ENCODE data around the gene HOXB2.
A peak's percentile ranks its signal among the peaks of the same experiment; 100 is the strongest.

Gene HOXB2

DNA sequence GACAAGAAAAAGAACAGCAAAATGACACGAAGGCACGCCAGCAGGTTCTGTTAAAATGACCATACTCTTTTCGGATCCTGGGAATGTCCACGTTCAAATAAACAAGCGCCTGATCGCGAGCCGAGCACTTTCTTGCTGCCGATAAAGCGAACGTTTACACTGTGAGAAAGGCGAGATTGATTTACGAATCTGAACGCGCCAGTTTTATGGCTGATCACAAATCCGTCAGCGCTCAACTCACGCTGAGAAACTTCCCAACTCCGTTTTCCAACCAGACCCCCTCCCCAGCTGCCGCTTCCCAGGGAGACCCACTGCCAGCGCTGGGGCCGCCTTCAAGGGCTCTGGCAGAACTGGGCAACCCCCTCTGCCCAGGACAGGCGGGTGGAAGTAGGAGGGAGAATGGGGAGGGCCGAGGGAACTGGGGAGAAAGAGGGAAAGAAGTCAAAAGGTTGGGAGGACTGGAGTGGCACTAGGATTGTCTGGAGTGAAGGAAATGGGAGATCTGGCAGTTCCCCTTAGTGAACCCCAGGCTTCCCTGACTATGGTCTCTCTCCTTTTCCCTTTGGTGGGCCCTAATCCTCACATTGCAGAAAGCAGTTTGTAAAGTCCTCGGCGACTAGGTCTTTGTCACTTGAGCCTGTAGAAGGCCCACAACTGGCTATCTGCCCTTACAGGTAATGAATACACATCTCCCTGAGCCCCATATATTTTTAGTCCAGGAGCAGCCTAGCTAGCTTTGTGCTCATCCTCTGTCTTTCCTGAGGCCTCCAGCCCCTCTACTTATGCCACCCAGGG is 26.3 kb upstream of the HOXB2 start:
- peaks cover 33% of the 10 kb centered on the region for H3K4me1 ChIP-seq (ENCODE audit: control insufficient read depth, insufficient read depth, low read length, poor library complexity, severe bottlenecking)
- peak overlapping the region; percentile 15 for H3K4me3 ChIP-seq (ENCODE audit: extremely low read depth, insufficient read depth, low read length, poor library complexity, severe bottlenecking)
- peak overlapping the region; percentile 90 for H3K27ac ChIP-seq (ENCODE audit: low read depth, low read length, severe bottlenecking)
- no peaks in the 10 kb centered on the region for H3K9me3 ChIP-seq (ENCODE audit: control insufficient read depth, low read length)
- WGBS, 2 experiments (ENCODE audit: insufficient coverage in 2 of 2): 6% methylated on average over 23 to 24 of the region's 26 CpGs
- no peaks in the 10 kb centered on the region for H3K36me3 ChIP-seq (ENCODE audit: control insufficient read depth, insufficient read depth, low read length)

DNA sequence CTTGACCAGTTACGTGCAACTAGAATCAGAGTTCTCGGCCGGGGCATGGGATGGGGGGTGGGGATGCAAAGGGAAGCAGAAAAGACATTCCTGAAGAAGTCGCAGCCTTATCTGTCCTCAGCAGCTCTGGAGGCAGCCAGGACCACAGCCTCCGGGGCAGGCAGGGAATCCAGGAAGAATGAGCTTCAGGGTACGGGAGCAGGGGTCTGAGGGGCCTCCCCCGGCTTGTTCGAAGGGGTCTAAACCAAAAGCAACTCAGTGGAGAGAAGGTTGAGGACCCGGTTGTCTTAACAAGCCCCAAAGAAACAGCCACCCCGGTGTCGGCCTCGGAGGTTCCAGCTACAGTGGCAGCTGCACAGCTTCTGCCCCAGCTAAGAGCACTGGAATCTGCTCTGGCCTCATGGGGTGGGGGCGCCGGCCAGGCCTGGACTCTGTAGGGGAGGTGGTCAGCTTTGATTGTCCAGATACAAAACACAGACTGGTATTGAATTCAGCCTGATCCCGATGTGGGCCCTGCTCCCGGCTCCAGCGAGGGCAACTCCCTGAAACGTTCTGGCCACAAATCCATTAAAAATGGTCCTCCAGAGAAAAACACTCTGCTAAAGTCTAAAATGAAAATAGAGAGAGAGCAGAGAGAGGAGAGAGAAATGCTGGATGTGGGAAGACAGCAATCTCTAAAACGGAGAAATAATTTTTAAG is 25.6 kb upstream of the HOXB2 start:
- Histone ChIP-seq H3K36me3 (ENCODE audit: control insufficient read depth, insufficient read depth, low read length) (no peaks in the 10 kb centered on the region), H3K9me3 (ENCODE audit: control insufficient read depth, low read length) (no peaks in the 10 kb centered on the region), H3K4me3 (ENCODE audit: extremely low read depth, insufficient read depth, low read length, poor library complexity, severe bottlenecking) (peak overlapping the region; percentile 15), H3K27ac (ENCODE audit: low read depth, low read length, severe bottlenecking) (peak overlapping the region; percentile 90), H3K4me1 (ENCODE audit: control insufficient read depth, insufficient read depth, low read length, poor library complexity, severe bottlenecking) (peaks cover 28% of the 10 kb centered on the region)
- WGBS, 2 experiments (ENCODE audit: insufficient coverage in 2 of 2): 2 to 3% methylated on average over 11 to 15 of the region's 19 CpGs

DNA sequence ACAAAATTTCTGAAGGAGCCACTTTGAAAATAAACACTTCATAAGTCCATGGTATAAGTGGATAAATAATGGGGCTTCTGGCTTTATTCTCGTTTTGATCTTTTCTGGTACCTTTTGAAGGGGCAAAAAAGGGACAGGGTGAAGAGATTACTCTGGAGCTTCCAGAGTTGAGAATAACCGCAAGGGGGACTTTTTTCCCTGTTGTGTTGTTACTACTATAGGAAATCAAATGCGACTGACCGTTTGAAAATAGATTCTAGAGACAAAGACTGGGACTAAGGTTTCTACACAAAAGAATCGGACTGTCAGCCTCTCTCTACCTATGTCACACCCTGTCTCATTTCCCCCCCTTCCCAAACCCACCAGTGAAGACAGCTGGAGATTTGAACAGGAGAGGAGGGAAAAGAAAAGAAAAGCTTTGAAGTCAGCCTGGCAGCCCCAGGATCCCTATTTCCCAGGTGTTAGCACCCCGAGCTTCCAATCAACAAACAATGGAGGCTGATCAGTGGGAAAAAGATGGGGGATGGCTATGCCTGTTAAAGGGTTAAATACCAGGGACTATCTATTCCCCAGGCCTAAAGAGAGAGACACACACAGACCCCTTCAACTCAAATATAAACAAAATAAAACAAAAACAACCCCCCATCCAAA is 24.9 kb upstream of the HOXB2 start:
- Histone ChIP-seq H3K4me1 (ENCODE audit: control insufficient read depth, insufficient read depth, low read length, poor library complexity, severe bottlenecking) (peaks cover 33% of the 10 kb centered on the region), H3K36me3 (ENCODE audit: control insufficient read depth, insufficient read depth, low read length) (no peaks in the 10 kb centered on the region), H3K27ac (ENCODE audit: low read depth, low read length, severe bottlenecking) (peak overlapping the region; percentile 90), H3K9me3 (ENCODE audit: control insufficient read depth, low read length) (no peaks in the 10 kb centered on the region), H3K4me3 (ENCODE audit: extremely low read depth, insufficient read depth, low read length, poor library complexity, severe bottlenecking) (no peak overlapping the region)
- WGBS, 2 experiments (ENCODE audit: insufficient coverage in 2 of 2): 0% methylated on average over 1 to 2 of the region's 6 CpGs

DNA sequence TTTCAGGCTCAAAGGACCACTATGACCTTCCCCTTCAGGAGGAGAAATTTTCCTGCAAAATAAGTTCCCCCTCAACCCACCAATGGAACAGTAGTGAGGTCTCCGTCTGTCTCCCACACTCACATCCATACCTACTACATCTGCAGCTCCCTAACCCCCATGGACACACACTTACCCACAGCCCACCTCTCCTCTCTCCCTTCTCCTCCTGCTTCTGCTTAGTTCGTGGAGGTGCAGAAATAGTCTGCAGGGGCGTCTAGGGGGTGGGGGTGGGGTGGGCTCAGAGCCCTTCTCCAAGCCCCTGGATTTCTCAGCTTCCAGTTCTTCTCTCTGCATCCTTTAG is 24.3 kb upstream of the HOXB2 start:
- H3K36me3 ChIP-seq (ENCODE audit: control insufficient read depth, insufficient read depth, low read length): no peaks in the 10 kb centered on the region
- no peaks in the 10 kb centered on the region for H3K9me3 ChIP-seq (ENCODE audit: control insufficient read depth, low read length)
- no peak overlapping the region for H3K27ac ChIP-seq (ENCODE audit: low read depth, low read length, severe bottlenecking)
- peaks cover 37% of the 10 kb centered on the region for H3K4me1 ChIP-seq (ENCODE audit: control insufficient read depth, insufficient read depth, low read length, poor library complexity, severe bottlenecking)
- no peak overlapping the region for H3K4me3 ChIP-seq (ENCODE audit: extremely low read depth, insufficient read depth, low read length, poor library complexity, severe bottlenecking)
- 11 to 20% methylated on average over 1 of the region's 3 CpGs for WGBS, 2 experiments (ENCODE audit: insufficient coverage in 2 of 2)

DNA sequence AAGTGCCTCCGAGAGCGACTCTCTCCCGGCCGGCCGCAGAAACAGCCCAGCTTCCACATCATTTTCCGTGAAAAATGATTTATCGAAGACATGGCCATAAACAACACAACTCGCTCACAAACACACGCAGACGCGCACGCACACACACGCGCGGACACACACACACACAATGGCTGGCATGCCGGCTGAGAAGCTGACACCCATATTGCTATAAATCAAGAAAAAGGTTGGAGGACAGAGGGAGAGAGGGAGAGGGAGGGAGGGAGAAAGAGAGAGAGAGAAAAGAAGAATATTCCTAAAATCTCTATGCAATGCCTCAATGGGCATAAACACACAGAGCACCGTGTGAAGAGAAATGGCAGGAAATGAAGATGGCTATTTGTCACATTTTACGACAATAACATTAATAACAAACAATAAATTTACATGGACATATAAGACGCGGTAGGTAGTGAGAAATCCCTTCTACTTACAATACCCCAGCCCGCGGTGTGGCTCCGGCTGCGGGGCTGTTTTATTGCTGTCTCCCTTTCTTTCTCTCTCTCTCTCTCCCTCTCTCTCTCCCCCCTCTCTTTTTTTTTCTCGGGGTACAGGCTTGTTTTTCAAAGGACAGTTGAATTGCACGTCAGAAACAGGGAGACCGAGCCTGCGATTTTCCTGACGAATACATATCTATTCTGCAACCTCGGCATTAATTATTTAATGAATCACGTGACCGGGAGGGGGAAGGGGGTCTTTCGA is 23.8 kb upstream of the HOXB2 start:
- no peak overlapping the region for H3K27ac ChIP-seq (ENCODE audit: low read depth, low read length, severe bottlenecking)
- H3K36me3 ChIP-seq (ENCODE audit: control insufficient read depth, insufficient read depth, low read length): no peaks in the 10 kb centered on the region
- no peak overlapping the region for H3K4me3 ChIP-seq (ENCODE audit: extremely low read depth, insufficient read depth, low read length, poor library complexity, severe bottlenecking)
- H3K4me1 ChIP-seq (ENCODE audit: control insufficient read depth, insufficient read depth, low read length, poor library complexity, severe bottlenecking): peaks cover 32% of the 10 kb centered on the region
- H3K9me3 ChIP-seq (ENCODE audit: control insufficient read depth, low read length): no peaks in the 10 kb centered on the region
- WGBS, 2 experiments (ENCODE audit: insufficient coverage in 2 of 2): 0 to 5% methylated on average over 8 to 11 of the region's 33 CpGs

DNA sequence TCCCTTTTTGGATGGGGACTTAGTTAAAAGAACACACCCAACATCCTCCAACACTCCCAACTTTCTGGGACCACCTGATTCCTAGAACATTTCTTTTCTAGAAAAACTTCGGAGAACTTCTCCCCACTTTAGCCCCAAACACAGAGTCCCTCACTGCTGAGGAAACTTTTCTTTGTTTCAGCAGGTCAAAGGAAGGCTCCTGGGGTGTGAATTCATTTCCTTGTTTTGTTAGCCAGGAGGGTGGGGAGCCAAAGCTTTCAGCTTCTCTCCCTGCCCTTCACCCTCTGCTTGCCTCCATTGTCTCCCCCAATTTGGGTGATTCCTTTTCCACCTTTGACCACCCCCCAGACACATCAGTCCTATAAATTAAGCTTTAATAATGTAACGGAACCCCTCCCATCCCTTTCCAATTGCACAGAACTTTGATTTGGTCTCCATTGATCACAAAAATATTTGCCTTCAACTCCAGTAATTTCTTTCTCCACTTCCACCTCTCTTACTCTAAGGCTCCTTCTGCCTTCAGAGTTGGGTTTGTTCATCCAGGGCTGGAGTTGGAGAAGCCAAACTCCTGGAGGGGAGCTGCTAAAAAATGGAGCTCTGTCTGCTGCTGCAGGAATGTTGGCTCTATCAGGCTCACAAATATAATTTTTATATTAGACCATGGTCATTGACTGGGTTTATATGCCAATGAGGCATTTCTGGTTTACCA is 22.9 kb upstream of the HOXB2 start:
- WGBS, 2 experiments (ENCODE audit: insufficient coverage in 2 of 2): 14 to 15% methylated on average over 2 of the region's 2 CpGs
- H3K36me3 ChIP-seq (ENCODE audit: control insufficient read depth, insufficient read depth, low read length): no peaks in the 10 kb centered on the region
- no peak overlapping the region for H3K4me3 ChIP-seq (ENCODE audit: extremely low read depth, insufficient read depth, low read length, poor library complexity, severe bottlenecking)
- H3K27ac ChIP-seq (ENCODE audit: low read depth, low read length, severe bottlenecking): peak overlapping the region; percentile 23
- peaks cover 31% of the 10 kb centered on the region for H3K4me1 ChIP-seq (ENCODE audit: control insufficient read depth, insufficient read depth, low read length, poor library complexity, severe bottlenecking)
- no peaks in the 10 kb centered on the region for H3K9me3 ChIP-seq (ENCODE audit: control insufficient read depth, low read length)

DNA sequence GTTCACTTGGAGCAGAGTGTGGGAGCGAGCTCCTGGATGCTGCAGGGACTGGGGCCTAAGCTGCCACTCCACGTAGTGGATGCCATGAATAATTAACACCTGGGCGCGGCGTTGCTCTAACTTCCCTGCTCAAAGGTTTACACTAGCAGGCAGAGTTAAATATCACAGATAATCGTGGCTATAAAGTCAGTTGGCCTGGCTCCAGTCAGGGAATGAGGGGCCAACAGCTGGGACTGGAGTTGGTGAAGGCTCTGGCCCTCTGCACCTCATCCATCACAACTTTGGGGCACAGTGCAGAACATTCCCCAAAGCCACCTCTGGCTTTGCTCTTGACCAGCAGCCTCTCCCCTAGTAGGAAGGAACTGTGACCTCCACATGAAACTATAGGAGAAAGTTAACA is 22.3 kb upstream of the HOXB2 start:
- Histone ChIP-seq H3K4me3 (ENCODE audit: extremely low read depth, insufficient read depth, low read length, poor library complexity, severe bottlenecking) (no peak overlapping the region), H3K4me1 (ENCODE audit: control insufficient read depth, insufficient read depth, low read length, poor library complexity, severe bottlenecking) (peaks cover 34% of the 10 kb centered on the region), H3K36me3 (ENCODE audit: control insufficient read depth, insufficient read depth, low read length) (no peaks in the 10 kb centered on the region), H3K9me3 (ENCODE audit: control insufficient read depth, low read length) (no peaks in the 10 kb centered on the region), H3K27ac (ENCODE audit: low read depth, low read length, severe bottlenecking) (peak overlapping the region; percentile 23)
- 28 to 36% methylated on average over 6 of the region's 6 CpGs for WGBS, 2 experiments (ENCODE audit: insufficient coverage in 2 of 2)

DNA sequence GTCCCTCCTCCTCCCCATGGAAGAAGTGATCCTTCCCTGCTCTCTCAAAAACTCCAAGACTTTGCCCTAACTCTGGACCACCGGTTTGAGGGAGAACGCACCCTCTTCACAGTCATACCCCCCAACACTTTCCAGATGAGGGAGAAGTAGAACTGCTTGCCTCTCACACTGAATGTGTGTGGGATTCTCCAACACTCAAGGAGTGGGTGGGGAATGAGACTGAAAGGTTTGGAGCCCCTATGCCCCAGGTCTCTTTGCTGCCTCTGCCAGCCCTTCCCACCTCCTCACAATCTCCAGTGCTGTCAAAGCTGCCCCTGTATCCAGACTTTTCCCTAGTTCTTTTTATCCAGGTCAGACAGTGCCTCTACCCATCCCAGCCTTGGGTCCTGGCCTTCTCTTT is 21.8 kb upstream of the HOXB2 start:
- no peak overlapping the region for H3K4me3 ChIP-seq (ENCODE audit: extremely low read depth, insufficient read depth, low read length, poor library complexity, severe bottlenecking)
- no peak overlapping the region for H3K27ac ChIP-seq (ENCODE audit: low read depth, low read length, severe bottlenecking)
- WGBS, 2 experiments (ENCODE audit: insufficient coverage in 2 of 2): no CpG with 5 or more reads among the region's 2 CpGs

DNA sequence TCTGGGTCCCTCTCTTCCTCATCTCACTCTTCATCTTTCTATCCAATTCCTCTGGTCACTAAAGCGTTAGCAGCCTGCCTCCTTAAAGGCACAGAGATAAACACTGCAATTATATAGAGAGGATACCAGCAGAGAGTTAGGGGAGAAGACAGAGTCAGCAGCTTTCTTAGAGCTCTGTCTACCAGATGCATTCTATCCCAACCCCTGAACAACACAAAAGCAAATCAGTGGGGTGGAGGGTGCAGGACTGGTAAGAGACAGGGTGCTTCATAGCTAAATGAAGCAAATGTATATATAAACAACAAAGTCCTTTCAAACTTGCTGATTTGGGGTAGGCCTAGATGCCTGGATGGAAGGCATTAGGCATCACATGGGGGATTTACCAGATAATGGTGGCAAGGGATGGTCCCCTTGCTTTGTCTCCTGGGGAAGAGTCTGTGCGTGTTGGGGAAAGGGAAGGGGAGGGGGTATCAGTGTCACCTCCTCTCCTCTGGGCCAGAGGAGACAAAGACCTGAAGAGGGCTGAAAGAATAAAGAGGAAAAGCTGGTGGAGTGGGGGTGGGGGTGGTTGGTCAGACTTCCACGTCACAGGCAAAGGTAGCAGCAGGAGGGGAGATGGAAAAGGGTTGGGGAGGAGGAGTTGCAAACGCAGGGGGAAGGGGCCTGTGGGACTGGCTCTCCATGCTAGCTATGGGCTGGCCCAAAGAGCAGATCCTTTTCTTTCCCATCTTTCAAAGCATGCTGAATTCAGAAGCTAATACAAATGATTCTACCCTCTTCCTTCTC is 21.2 kb upstream of the HOXB2 start:
- H3K36me3 ChIP-seq (ENCODE audit: control insufficient read depth, insufficient read depth, low read length): no peaks in the 10 kb centered on the region
- no peaks in the 10 kb centered on the region for H3K9me3 ChIP-seq (ENCODE audit: control insufficient read depth, low read length)
- no peak overlapping the region for H3K4me3 ChIP-seq (ENCODE audit: extremely low read depth, insufficient read depth, low read length, poor library complexity, severe bottlenecking)
- no peak overlapping the region for H3K27ac ChIP-seq (ENCODE audit: low read depth, low read length, severe bottlenecking)
- WGBS, 2 experiments (ENCODE audit: insufficient coverage in 2 of 2): 18 to 20% methylated on average over 1 to 2 of the region's 4 CpGs
- peaks cover 27% of the 10 kb centered on the region for H3K4me1 ChIP-seq (ENCODE audit: control insufficient read depth, insufficient read depth, low read length, poor library complexity, severe bottlenecking)

More for the DNA sequence above, 21.8 kb upstream of the HOXB2 start:
- no peaks in the 10 kb centered on the region for H3K9me3 ChIP-seq (ENCODE audit: control insufficient read depth, low read length)
- peaks cover 33% of the 10 kb centered on the region for H3K4me1 ChIP-seq (ENCODE audit: control insufficient read depth, insufficient read depth, low read length, poor library complexity, severe bottlenecking)
- H3K36me3 ChIP-seq (ENCODE audit: control insufficient read depth, insufficient read depth, low read length): no peaks in the 10 kb centered on the region

Measured in mesodermal cell (in vitro differentiated cells).